SU-DHL-6 (cell line): Measurements from ENCODE around the gene CDKN2AIPNL.

Experiments
- H2AFZ ChIP-seq: fragments of 200-600 bp; sonication (generic); 2 replicates; pipeline ENCODE4 v1.6.1; 2014; ENCODE audit warnings: low read depth, mild to moderate bottlenecking, moderate library complexity, mixed read lengths, antibody characterized with exemption, low read length; ENCODE audit not compliant: severe bottlenecking
- H3F3A ChIP-seq: fragments of 200-600 bp; shearing (Covaris generic); 2 replicates; pipeline ENCODE4 v1.6.0; 2016; ENCODE audit warnings: antibody characterized with exemption, mild to moderate bottlenecking; ENCODE audit not compliant: insufficient read depth
- H3K27ac ChIP-seq: fragments of 200-600 bp; sonication (generic); 2 replicates; pipeline ENCODE4 v1.5.1; 2016; ENCODE audit warnings: low read depth, mild to moderate bottlenecking, low read length, moderate library complexity, mixed read lengths
- H3K27me3 ChIP-seq: fragments of 200-600 bp; sonication (generic), shearing (Covaris generic); 2 replicates; pipeline ENCODE4 v1.6.0; 2014; ENCODE audit warnings: mild to moderate bottlenecking, low read length
- H3K36me3 ChIP-seq: fragments of 200-600 bp; sonication (generic); 2 replicates; pipeline ENCODE4 v1.6.1; 2014; ENCODE audit warnings: mild to moderate bottlenecking, low read length, mixed read lengths
- H3K4me2 ChIP-seq: fragments of 300-600, 200-600 bp; shearing (Covaris generic), sonication (generic); 2 replicates; pipeline ENCODE4 v1.6.0; 2014; ENCODE audit warnings: low read length, low read depth, mild to moderate bottlenecking; ENCODE audit not compliant: poor library complexity, severe bottlenecking
- H3K4me3 ChIP-seq: fragments of 200-600 bp; sonication (generic); 2 replicates; pipeline ENCODE4 v1.5.1; 2014; ENCODE audit warnings: antibody characterized with exemption, low read length, mild to moderate bottlenecking, mixed read lengths; ENCODE audit not compliant: insufficient read depth, poor library complexity, severe bottlenecking
- H3K79me2 ChIP-seq: fragments of 200-600 bp; sonication (generic); 2 replicates; pipeline ENCODE4 v1.6.1; 2014; ENCODE audit warnings: mild to moderate bottlenecking, low read length, moderate library complexity; ENCODE audit not compliant: insufficient read depth
- H3K9ac ChIP-seq: fragments of 200-600 bp; sonication (generic); 2 replicates; pipeline ENCODE4 v1.7.0; 2014; ENCODE audit warnings: mild to moderate bottlenecking, low read length
- H3K9me2 ChIP-seq: fragments of 200-600 bp; sonication (generic); replicated peaks from 2 replicates; pipeline ENCODE4 v1.6.1; 2014; ENCODE audit warnings: low read length; ENCODE audit not compliant: insufficient read depth
- H3K9me3 ChIP-seq: fragments of 200-600 bp; sonication (generic); 2 replicates; pipeline ENCODE4 v1.6.1; 2014; ENCODE audit warnings: low read length, mixed read lengths; ENCODE audit not compliant: insufficient read depth
- H4K20me1 ChIP-seq: fragments of 200-600 bp; sonication (generic); 2 replicates; pipeline ENCODE4 v1.6.1; 2014; ENCODE audit warnings: low read depth, mild to moderate bottlenecking, antibody characterized with exemption, low read length, moderate library complexity, mixed read lengths
- EZH2phosphoT487 ChIP-seq: fragments of 200-600 bp; sonication (generic), shearing (Covaris generic); conservative IDR thresholded peaks from 2 replicates; pipeline ENCODE4 v1.6.1; 2018; ENCODE audit warnings: mild to moderate bottlenecking, antibody characterized with exemption, low read length, moderate library complexity, mixed read lengths
- TF ChIP-seq, protein P1 (sequence below): fragments of 200-600 bp; sonication (generic); IDR thresholded peaks from one replicate; pipeline ENCODE4 v1.5.1; 2017; ENCODE audit warnings: antibody characterized with exemption, mild to moderate bottlenecking, low read length, moderate library complexity; ENCODE audit not compliant: insufficient read depth, poor library complexity, severe bottlenecking

Gene CDKN2AIPNL

DNA sequence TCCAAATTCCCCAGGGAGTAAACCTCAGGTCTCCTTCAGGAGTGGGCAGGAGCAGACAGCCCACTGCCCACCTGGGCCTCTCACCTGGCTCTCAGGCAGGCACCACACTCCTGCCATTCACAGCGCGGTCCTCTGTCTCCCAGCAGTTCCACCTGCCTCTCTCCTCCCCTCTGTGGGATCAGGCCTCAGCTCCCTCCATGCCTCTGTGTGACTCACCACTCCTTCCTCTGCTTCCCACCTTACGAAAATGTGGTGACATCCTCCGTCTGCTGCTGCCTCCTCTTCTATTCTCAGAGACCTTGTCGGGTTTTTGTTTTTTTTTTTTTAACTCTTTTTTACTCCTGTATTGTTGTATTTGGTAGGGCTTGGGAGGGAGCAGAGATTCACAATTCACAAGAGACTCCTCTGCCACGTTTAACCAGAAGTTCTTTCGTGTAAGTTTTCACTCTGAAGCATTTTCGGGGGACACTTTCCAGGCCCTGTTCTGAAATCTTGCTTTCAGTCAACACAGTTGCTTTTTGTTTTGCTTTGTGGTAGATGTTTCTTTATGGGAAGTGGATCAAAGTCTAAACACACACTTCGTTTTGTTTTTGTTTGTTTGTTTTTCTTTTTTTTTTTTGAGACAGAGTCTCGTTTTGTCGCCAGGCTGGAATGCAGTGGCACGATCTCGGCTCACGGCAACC lies 21.1 kb upstream of the CDKN2AIPNL start:
- TF ChIP-seq EZH2phosphoT487, result no peak
- TF ChIP-seq, protein P1, sequence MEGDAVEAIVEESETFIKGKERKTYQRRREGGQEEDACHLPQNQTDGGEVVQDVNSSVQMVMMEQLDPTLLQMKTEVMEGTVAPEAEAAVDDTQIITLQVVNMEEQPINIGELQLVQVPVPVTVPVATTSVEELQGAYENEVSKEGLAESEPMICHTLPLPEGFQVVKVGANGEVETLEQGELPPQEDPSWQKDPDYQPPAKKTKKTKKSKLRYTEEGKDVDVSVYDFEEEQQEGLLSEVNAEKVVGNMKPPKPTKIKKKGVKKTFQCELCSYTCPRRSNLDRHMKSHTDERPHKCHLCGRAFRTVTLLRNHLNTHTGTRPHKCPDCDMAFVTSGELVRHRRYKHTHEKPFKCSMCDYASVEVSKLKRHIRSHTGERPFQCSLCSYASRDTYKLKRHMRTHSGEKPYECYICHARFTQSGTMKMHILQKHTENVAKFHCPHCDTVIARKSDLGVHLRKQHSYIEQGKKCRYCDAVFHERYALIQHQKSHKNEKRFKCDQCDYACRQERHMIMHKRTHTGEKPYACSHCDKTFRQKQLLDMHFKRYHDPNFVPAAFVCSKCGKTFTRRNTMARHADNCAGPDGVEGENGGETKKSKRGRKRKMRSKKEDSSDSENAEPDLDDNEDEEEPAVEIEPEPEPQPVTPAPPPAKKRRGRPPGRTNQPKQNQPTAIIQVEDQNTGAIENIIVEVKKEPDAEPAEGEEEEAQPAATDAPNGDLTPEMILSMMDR, result no peak
- Histone ChIP-seq H3K4me3 (no peak overlapping the region), H3K9me3 (no peaks in the 10 kb centered on the region), H3K27me3 (no peaks in the 10 kb centered on the region), H3F3A (no peaks in the 10 kb centered on the region), H3K9me2 (no peaks in the 10 kb centered on the region), H3K4me2 (no peak overlapping the region), H3K79me2 (no peaks in the 10 kb centered on the region), H4K20me1 (no peaks in the 10 kb centered on the region), H3K9ac (no peak overlapping the region), H3K36me3 (no peaks in the 10 kb centered on the region), H2AFZ (no peak overlapping the region), H3K27ac (no peak overlapping the region)

DNA sequence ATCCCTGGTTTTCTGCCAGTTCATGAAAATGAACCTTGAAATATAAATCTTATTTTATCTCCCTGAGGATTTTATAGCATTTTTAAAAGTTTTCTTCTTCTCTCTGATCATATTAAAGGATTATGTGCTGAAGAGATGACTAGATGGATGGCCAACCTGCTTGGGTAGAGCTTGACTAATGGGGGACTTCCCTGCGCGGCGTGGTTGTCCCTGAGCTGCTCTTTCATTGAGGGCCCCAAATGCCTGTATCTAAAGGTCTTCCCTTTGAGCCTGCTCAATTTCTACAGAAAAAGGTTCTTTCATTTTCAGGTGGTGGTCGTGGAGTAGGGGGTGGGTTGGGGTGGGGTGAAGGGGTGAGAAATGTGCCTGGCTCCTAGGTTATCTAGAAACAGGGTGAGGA lies 20.5 kb upstream of the CDKN2AIPNL start:
- Histone ChIP-seq H3K9ac (no peak overlapping the region), H3K4me3 (no peak overlapping the region), H3K9me3 (no peaks in the 10 kb centered on the region), H3F3A (no peaks in the 10 kb centered on the region), H3K27ac (no peak overlapping the region), H2AFZ (no peak overlapping the region), H4K20me1 (no peaks in the 10 kb centered on the region), H3K4me2 (no peak overlapping the region), H3K79me2 (no peaks in the 10 kb centered on the region), H3K9me2 (no peaks in the 10 kb centered on the region), H3K27me3 (no peaks in the 10 kb centered on the region), H3K36me3 (no peaks in the 10 kb centered on the region)
- TF ChIP-seq, protein P1, result no peak
- TF ChIP-seq EZH2phosphoT487, result no peak

DNA sequence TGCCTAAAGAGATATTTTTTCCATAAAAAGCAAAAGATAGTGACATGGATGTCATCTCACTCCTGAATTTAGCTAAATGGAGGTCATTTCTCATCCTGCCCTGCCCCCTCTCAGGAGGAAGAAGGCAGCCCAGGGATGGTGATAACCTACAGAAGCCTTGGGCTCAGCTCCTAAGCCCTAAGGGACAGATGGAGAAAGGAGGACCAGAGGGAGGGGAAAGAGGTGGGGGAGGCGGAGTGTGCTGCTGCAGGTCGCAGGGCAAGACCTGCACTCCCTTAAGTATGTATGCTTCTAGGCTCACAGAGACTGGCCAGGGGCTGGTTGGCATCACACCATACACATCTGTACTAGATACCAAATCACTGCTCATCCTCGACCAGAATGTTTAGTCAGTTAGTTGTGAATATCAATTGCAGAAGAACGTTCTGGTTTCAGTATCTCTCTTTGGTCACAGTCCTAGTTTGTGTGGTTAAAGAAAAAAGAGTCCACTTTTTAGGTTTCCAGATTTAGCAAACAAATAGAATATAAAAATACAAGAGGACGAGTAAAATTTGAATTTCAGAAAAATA lies 18.4 kb upstream of the CDKN2AIPNL start:
- Histone ChIP-seq H4K20me1 (no peaks in the 10 kb centered on the region), H3K9me2 (no peaks in the 10 kb centered on the region), H3K36me3 (no peaks in the 10 kb centered on the region), H3K9me3 (no peaks in the 10 kb centered on the region), H2AFZ (no peak overlapping the region), H3K27ac (no peak overlapping the region), H3K79me2 (no peaks in the 10 kb centered on the region), H3K27me3 (no peaks in the 10 kb centered on the region), H3K4me3 (no peak overlapping the region), H3K4me2 (no peak overlapping the region), H3F3A (no peaks in the 10 kb centered on the region), H3K9ac (no peak overlapping the region)
- no peak for TF ChIP-seq EZH2phosphoT487

DNA sequence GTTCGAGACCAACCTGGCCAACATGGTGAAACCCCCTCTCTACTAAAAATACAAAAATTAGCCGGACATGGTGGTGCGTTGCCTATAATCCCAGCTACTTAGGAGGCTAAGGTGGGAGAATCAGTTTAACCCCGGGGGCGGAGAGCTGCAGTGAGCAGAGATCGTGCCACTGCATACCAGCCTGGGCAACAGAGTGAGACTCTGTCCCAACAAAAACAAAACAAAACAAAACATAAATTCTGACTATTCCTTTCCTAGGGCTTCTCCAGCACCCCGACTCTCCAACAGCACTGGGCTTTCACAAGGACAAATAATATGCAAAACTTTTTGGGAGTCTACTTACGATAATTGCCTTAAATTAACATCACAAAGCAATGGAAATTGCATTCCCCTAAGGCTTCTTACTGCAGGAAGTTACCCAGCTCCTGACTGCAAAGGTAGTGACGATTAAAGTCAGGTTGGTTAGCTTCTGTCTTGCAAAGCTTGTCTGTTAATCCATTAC lies 15.9 kb upstream of the CDKN2AIPNL start:
- H3K4me3 ChIP-seq, result no peak overlapping the region
- no peak overlapping the region for H3K27ac ChIP-seq
- no peak overlapping the region for H3K9ac ChIP-seq
- no peak overlapping the region for H2AFZ ChIP-seq
- no peaks in the 10 kb centered on the region for H3K9me2 ChIP-seq
- H3F3A ChIP-seq, result no peaks in the 10 kb centered on the region
- H3K4me2 ChIP-seq, result no peak overlapping the region
- no peaks in the 10 kb centered on the region for H3K79me2 ChIP-seq
- H3K27me3 ChIP-seq, result no peaks in the 10 kb centered on the region
- no peaks in the 10 kb centered on the region for H3K9me3 ChIP-seq
- no peaks in the 10 kb centered on the region for H4K20me1 ChIP-seq
- TF ChIP-seq, protein P1, result no peak
- no peak for TF ChIP-seq EZH2phosphoT487
- no peaks in the 10 kb centered on the region for H3K36me3 ChIP-seq
